Glutamatergic neuron (in vitro differentiated cells): ENCODE measurements around the gene ACADVL. TPM values are rescaled to one million over a fixed set of nuclear protein-coding genes. Genes with fewer than 3 reads are reported as not detected.
A peak's percentile ranks its signal among the peaks of the same experiment; 100 is the strongest.

Experiments used
- DNase-seq: peaks from one replicate; pipeline ENCODE4 v3.0.0; 2022
- H3K27ac Mint-ChIP-seq: one replicate; pipeline ENCODE4 v1.8.0; 2020; ENCODE audit warnings: mild to moderate bottlenecking, mixed read lengths, inconsistent platforms; ENCODE audit not compliant: unreplicated experiment
- H3K27me3 Mint-ChIP-seq: one replicate; pipeline ENCODE4 v1.8.0; 2020; ENCODE audit warnings: mild to moderate bottlenecking, moderate library complexity, mixed read lengths, inconsistent platforms; ENCODE audit not compliant: unreplicated experiment
- H3K36me3 Mint-ChIP-seq: one replicate; pipeline ENCODE4 v1.8.0; 2020; ENCODE audit warnings: mild to moderate bottlenecking, mixed read lengths, inconsistent platforms; ENCODE audit not compliant: unreplicated experiment
- H3K4me1 Mint-ChIP-seq: one replicate; pipeline ENCODE4 v1.8.0; 2020; ENCODE audit warnings: mild to moderate bottlenecking, low read depth, mixed read lengths, inconsistent platforms; ENCODE audit not compliant: unreplicated experiment
- H3K4me3 Mint-ChIP-seq: one replicate; pipeline ENCODE4 v1.8.0; 2020; ENCODE audit warnings: mild to moderate bottlenecking, mixed read lengths, inconsistent platforms; ENCODE audit not compliant: unreplicated experiment
- H3K9me3 Mint-ChIP-seq: one replicate; pipeline ENCODE4 v1.8.0; 2020; ENCODE audit warnings: mild to moderate bottlenecking, moderate library complexity, mixed read lengths, inconsistent platforms; ENCODE audit not compliant: unreplicated experiment
- CTCF ChIP-seq: fragments of 200-600 bp; sonication (generic); IDR thresholded peaks from one replicate; pipeline ENCODE4 v1.5.0; 2021; ENCODE audit not compliant: partially characterized antibody, unreplicated experiment
- total RNA-seq: library from RNA; stranded (reverse); fragmentation: NEBNext Ultra II Directional; extraction: Animal tissue kit (Norgen Biotek cat#: 25700); gene quantifications from one replicate; pipeline ENCODE4 v1.2.1, GENCODE V29; 2021; ENCODE audit not compliant: unreplicated experiment

Gene ACADVL
- total RNA-seq, 1 donor from 2014 or later = 375 TPM

DNA sequence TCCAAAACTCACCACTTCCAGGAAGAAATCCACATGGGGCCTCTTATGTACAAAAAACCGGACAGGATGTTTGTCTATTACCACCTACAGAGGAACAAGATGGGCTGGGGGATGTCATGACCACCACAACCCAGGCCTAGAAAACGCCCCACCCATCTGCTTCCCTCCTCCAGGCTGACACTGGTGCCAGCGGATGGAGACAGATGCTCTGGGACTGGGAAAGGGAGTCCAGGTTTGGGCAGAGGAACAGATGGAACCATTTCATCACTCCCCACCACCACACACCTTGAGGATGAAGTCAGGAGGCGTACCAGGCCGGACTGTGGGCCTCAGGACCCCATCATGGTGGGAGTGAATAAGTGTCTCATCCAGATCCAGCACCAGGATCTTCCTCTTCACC is 27.0 kb downstream of the ACADVL start:
- DNase-seq = peak; percentile 54
- Mint-ChIP-seq H3K27me3 (peaks cover 29% of the 10 kb centered on the region), H3K27ac (peak overlapping the region; percentile 94), H3K9me3 (peaks cover 31% of the 10 kb centered on the region), H3K4me1 (peaks cover 40% of the 10 kb centered on the region), H3K36me3 (peaks cover 4% of the 10 kb centered on the region), H3K4me3 (peak overlapping the region; percentile 75)
- TF ChIP-seq CTCF = no peak

- Mint-ChIP-seq H3K27ac (peak overlapping the region; percentile 99), H3K36me3 (peaks cover 4% of the 10 kb centered on the region), H3K9me3 (peaks cover 23% of the 10 kb centered on the region), H3K4me1 (peaks cover 44% of the 10 kb centered on the region), H3K4me3 (peak overlapping the region; percentile 97), H3K27me3 (peaks cover 20% of the 10 kb centered on the region)
- no peak for DNase-seq
- TF ChIP-seq CTCF = no peak
Measured at GRCh38 chr17:7248796-7249195, 29.1 kb downstream of the ACADVL start.

GRCh38 chr17:7249214-7249613 is 29.5 kb downstream of the ACADVL start:
- Mint-ChIP-seq H3K27ac (peak overlapping the region; percentile 99), H3K4me3 (peak overlapping the region; percentile 97), H3K36me3 (peaks cover 4% of the 10 kb centered on the region), H3K27me3 (peaks cover 20% of the 10 kb centered on the region), H3K9me3 (peaks cover 23% of the 10 kb centered on the region), H3K4me1 (peaks cover 44% of the 10 kb centered on the region)
- DNase-seq = no peak
- no peak for TF ChIP-seq CTCF

DNA sequence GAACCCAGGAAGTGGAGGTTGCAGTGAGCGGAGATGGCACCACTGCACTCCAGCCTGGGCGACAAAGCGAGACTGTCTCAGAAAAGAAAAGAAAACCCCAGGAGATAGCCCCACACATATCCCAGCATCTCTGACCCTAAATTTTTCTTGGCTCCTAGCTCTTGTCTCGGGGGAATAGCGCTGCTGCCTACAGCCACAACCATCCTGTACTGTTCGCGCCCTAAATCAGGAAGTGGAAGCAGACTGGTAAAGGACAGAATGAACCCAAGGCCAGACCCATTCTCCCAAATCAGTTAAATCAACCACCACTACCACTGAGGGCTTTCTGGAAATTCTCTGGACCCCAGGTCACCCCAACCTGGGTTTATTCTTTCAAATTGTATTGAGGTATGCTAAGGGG is 30.1 kb downstream of the ACADVL start:
- Mint-ChIP-seq H3K27ac (peak overlapping the region; percentile 99), H3K4me3 (peak overlapping the region; percentile 97), H3K36me3 (peaks cover 4% of the 10 kb centered on the region), H3K27me3 (peaks cover 23% of the 10 kb centered on the region), H3K9me3 (peaks cover 23% of the 10 kb centered on the region), H3K4me1 (peaks cover 41% of the 10 kb centered on the region)
- no peak for TF ChIP-seq CTCF
- DNase-seq = no peak

- H3K9me3 Mint-ChIP-seq = peaks cover 23% of the 10 kb centered on the region
- H3K4me1 Mint-ChIP-seq = peaks cover 38% of the 10 kb centered on the region
- H3K36me3 Mint-ChIP-seq = peaks cover 4% of the 10 kb centered on the region
- H3K27me3 Mint-ChIP-seq = peaks cover 23% of the 10 kb centered on the region
- peak; percentile 27 for DNase-seq
- H3K4me3 Mint-ChIP-seq = peak overlapping the region; percentile 97
- peak overlapping the region; percentile 99 for H3K27ac Mint-ChIP-seq
- no peak for TF ChIP-seq CTCF
Measured at GRCh38 chr17:7250695-7251627, 31.2 kb downstream of the ACADVL start.
